Calu3 (cell line): ENCODE results near the gene CTNND2. TPM values are rescaled to one million over a fixed set of nuclear protein-coding genes. Genes with fewer than 3 reads are reported as not detected.

Source experiments
- BruUV-seq: library from RNA; stranded (reverse); fragments of 400-500 nt; replicated peaks from 2 replicates; lab custom pipeline; 2021; lab: Mats Ljungman, UMichigan
- CTCF ChIA-PET: fragments of 300-600 bp; sonication (Branson Sonifier 250); formaldehyde crosslinking; loops from one replicate; lab custom pipeline; 2022; ENCODE audit warnings: antibody characterized with exemption; lab: Charles Lee
- DNase-seq: peaks from one replicate; pipeline ENCODE4 v3.0.0; 2022
- H3K27ac Mint-ChIP-seq: one replicate; pipeline ENCODE4 v1.8.0; 2022; ENCODE audit warnings: mixed read lengths; ENCODE audit not compliant: unreplicated experiment
- H3K27me3 Mint-ChIP-seq: one replicate; pipeline ENCODE4 v1.8.0; 2022; ENCODE audit warnings: mixed read lengths; ENCODE audit not compliant: unreplicated experiment
- H3K36me3 Mint-ChIP-seq: one replicate; pipeline ENCODE4 v1.8.0; 2022; ENCODE audit warnings: mild to moderate bottlenecking, moderate library complexity, mixed read lengths; ENCODE audit not compliant: insufficient read depth, unreplicated experiment
- H3K4me1 Mint-ChIP-seq: one replicate; pipeline ENCODE4 v1.8.0; 2022; ENCODE audit warnings: mild to moderate bottlenecking, low read depth, mixed read lengths; ENCODE audit not compliant: unreplicated experiment
- H3K4me3 Mint-ChIP-seq: one replicate; pipeline ENCODE4 v1.8.0; 2022; ENCODE audit warnings: mild to moderate bottlenecking, low read depth, moderate library complexity, mixed read lengths; ENCODE audit not compliant: unreplicated experiment
- H3K9me3 Mint-ChIP-seq: one replicate; pipeline ENCODE4 v1.8.0; 2022; ENCODE audit warnings: low read depth, mixed read lengths; ENCODE audit not compliant: unreplicated experiment
- intact Hi-C: fragments of 100-400 bp; cut with micrococcal nuclease; formaldehyde crosslinking; loops from one replicate; pipeline ENCODE4 v1.10.0; 2022; ENCODE audit not compliant: unreplicated experiment
- total RNA-seq: library from RNA; stranded (reverse); gene quantifications from 2 replicates; pipeline ENCODE4 v1.2.3, GENCODE V29; 2022
- TF ChIP-seq, protein P1 (sequence below): fragments of 200-600 bp; IDR thresholded peaks from one replicate; pipeline ENCODE4 v1.8.0; 2022; ENCODE audit warnings: antibody characterized with exemption; ENCODE audit not compliant: unreplicated experiment

Gene CTNND2
- total RNA-seq, 1 experiment from 2014 or later, result 19.6 TPM

DNA sequence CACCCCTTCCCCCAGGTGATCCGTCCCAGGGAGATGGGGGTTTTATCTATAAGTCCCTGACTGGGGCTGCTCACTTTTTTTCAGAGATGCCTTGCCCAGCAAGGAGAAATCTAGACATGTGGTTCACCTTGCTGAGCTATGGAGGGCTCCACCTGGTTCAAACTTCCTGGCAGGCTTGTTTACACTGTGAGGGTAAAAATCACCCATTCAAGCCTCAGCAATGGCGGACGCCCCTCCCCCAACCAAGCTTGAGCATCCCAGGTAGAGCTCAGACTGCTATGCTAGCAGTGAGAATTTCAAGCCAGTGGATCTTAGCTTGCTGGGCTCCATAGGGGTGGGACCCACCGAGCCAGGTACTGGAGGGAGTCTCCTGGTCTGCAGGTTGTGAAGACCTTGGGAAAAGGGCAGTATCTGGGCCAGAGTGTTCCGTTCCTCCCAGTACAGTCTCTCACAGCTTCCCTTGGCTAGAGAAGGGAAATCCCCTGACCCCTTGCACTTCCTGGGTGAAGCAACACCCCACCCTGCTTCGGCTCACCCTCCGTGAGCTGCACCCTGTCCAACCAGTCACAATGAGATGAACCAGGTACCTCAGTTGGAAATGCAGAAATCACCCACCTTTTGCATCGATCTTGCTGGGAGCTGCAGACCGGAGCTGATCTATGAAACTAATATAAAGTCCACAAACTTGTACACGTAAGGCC lies 231.7 kb downstream of the CTNND2 start:
- CTCF ChIA-PET, result no interaction called here

DNA sequence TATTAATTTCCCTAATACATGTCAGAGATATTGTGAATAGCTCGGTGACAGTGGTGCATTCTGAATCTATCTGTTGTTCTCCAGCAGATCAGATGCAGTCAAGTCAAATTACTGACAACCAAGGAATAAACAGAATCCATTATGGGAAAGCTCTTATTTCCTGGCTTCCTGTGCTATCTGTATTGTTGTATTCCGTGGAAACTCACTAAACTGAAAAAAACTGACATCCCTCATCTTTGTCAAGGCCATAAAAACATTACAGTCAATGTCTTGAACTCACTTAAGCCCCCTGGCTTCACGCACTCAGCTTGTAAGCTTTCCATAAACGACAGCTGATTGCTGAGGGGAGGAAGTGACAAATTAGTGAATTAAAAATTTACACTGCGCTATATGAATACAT lies 245.9 kb downstream of the CTNND2 start:
- no peak overlapping the region for H3K27ac Mint-ChIP-seq
- intact Hi-C loops, result no loop called here
- no peak overlapping the region for H3K4me3 Mint-ChIP-seq
- TF ChIP-seq, protein P1, sequence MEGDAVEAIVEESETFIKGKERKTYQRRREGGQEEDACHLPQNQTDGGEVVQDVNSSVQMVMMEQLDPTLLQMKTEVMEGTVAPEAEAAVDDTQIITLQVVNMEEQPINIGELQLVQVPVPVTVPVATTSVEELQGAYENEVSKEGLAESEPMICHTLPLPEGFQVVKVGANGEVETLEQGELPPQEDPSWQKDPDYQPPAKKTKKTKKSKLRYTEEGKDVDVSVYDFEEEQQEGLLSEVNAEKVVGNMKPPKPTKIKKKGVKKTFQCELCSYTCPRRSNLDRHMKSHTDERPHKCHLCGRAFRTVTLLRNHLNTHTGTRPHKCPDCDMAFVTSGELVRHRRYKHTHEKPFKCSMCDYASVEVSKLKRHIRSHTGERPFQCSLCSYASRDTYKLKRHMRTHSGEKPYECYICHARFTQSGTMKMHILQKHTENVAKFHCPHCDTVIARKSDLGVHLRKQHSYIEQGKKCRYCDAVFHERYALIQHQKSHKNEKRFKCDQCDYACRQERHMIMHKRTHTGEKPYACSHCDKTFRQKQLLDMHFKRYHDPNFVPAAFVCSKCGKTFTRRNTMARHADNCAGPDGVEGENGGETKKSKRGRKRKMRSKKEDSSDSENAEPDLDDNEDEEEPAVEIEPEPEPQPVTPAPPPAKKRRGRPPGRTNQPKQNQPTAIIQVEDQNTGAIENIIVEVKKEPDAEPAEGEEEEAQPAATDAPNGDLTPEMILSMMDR, result no peak
- no TSS peak for BruUV-seq
- no peaks in the 10 kb centered on the region for H3K36me3 Mint-ChIP-seq
- H3K4me1 Mint-ChIP-seq, result no peaks in the 10 kb centered on the region
- CTCF ChIA-PET, result no interaction called here
- H3K9me3 Mint-ChIP-seq, result peaks cover 3% of the 10 kb centered on the region
- no peaks in the 10 kb centered on the region for H3K27me3 Mint-ChIP-seq
- no peak for DNase-seq

More for the DNA sequence above, 231.7 kb downstream of the CTNND2 start:
- Mint-ChIP-seq H3K36me3 (no peaks in the 10 kb centered on the region), H3K4me3 (no peak overlapping the region), H3K4me1 (peaks cover 5% of the 10 kb centered on the region), H3K9me3 (no peaks in the 10 kb centered on the region), H3K27ac (no peak overlapping the region), H3K27me3 (no peaks in the 10 kb centered on the region)
- no TSS peak for BruUV-seq
- intact Hi-C loops, result no loop called here
- DNase-seq, result peak; percentile 64
- TF ChIP-seq, protein P1, result no peak

DNA sequence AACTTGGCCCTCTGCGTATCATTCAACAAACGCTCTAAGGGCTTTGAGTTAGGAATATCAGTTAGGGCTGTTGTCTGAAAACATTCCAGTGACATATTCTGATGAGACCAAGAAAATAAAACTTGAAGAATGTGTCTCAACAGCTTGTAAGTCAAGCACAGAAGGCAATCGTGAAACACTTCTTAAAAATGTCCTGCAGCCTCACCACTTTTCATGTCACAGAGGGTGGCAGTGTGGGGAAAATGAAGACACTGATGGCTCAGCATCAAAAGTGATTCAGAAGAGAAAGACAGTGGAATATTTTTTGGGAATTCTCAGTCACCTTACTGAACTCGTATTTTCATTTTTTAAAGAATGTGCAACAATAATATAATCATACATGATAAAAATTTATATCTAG lies 247.3 kb downstream of the CTNND2 start:
- CTCF ChIA-PET, result no interaction called here
- BruUV-seq, result no TSS peak
- H3K4me3 Mint-ChIP-seq, result no peak overlapping the region
- no peaks in the 10 kb centered on the region for H3K36me3 Mint-ChIP-seq
- no peak for DNase-seq
- no peaks in the 10 kb centered on the region for H3K27me3 Mint-ChIP-seq
- TF ChIP-seq, protein P1, result no peak
- no peaks in the 10 kb centered on the region for H3K4me1 Mint-ChIP-seq
- H3K9me3 Mint-ChIP-seq, result peaks cover 3% of the 10 kb centered on the region
- intact Hi-C loops, result no loop called here
- no peak overlapping the region for H3K27ac Mint-ChIP-seq

DNA sequence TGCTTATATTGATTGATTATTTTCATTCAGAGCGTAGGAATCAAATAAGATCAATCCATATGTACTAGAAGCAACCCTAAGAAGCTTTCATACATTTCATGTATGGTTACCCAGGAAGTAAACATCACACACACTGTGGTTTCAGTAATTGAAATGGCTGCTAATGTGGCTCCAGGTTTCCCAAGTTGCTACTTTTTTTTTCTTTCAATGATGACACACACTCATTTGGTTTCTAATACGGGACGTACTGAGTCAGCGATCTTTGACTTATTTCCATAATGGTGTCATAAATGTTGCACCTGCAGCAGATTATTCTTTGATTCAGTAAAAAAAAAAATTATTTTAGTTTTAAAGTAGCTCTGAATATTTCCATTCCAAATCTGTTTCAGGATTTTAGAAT lies 248.6 kb downstream of the CTNND2 start:
- BruUV-seq, result no TSS peak
- no peaks in the 10 kb centered on the region for H3K27me3 Mint-ChIP-seq
- CTCF ChIA-PET, result no interaction called here
- DNase-seq, result no peak
- intact Hi-C loops, result no loop called here
- H3K9me3 Mint-ChIP-seq, result peaks cover 3% of the 10 kb centered on the region
- TF ChIP-seq, protein P1, result no peak
- H3K36me3 Mint-ChIP-seq, result no peaks in the 10 kb centered on the region
- no peaks in the 10 kb centered on the region for H3K4me1 Mint-ChIP-seq
- H3K4me3 Mint-ChIP-seq, result no peak overlapping the region
- H3K27ac Mint-ChIP-seq, result no peak overlapping the region
